ENCODE results near the gene EPAS1. TPM values are rescaled to one million over a fixed set of nuclear protein-coding genes. Genes with fewer than 3 reads are reported as not detected.

EPAS1 gene
- total RNA-seq, 1 experiment from 2014 or later, result 8.5 TPM

DNA sequence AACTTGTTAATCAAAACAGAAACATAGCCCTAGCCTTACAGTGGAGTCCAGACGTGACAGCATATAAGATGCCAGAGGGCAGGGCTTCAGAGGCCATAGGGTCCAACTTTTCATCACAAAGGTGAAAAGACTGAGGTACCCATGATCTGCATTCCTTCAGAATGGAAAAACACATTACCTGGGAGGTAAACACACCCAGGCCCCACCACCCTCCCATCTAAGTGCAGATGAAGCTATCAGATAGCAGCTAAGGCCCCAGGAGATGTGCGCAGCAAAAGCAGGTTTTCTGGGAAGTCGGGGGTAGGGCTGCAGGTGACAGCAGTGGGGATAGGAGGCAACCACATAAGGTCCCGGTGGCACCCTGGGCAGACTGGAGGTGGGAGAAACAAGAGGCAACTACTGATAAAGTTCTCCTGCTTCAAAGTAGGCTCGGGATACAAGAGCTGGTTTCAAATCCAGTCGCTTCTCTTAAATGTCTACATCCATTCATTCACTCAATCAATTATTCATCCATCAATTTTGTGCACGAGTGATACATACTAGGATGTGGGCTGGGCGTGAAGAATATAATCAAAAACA is 107.1 kb downstream of the EPAS1 start:
- POLR2A ChIA-PET, result no interaction called here
- CTCF ChIA-PET, result no interaction called here
- Mint-ChIP-seq H3K4me1 (peaks cover 2% of the 10 kb centered on the region; the same call in 1 of the 2 replicates), H3K36me3 (no peaks in the 10 kb centered on the region), H3K27ac (no peak overlapping the region), H3K4me3 (no peak overlapping the region), H3K27me3 (ENCODE audit: low read depth) (no peaks in the 10 kb centered on the region), H3K9me3 (no peaks in the 10 kb centered on the region)
- ATAC-seq (no peak), DNase-seq (ENCODE audit: low spot score) (no peak)
- TF ChIP-seq ERG (CRISPR knock-in tag; IDR thresholded peaks at IDR 0.05), result no peak
- no peak for TF ChIP-seq ATF3 (CRISPR knock-in tag; conservative IDR thresholded peaks at IDR 0.05)

DNA sequence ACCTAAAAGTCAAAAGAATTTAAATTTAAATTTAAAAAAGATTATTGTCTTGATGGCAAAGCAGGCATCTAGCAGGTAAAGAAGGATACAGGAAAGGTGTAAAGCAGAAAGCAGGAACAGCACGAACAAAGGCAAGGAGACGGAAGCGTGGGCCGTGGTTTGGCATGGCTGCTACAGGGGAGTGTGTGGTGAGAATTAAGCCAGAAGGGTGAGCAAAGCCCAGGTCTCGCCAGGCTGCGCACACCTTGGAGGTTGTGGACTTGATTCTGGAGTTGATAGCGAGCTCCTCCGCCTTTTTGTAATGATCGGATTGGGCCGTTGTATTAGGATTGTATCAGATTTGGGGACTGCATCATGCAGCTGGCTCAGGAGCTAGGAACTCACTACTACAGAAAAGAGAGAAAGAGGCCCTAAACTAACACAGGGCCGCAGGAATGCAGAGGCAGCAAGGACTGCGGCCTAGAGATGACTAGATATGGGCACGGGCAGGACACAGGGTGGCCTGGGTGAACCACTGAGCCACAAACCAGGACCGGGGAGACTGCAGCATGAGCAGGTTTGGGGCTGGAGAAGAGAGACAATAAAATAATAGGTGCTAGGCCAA is 110.7 kb downstream of the EPAS1 start:
- DNase-seq (ENCODE audit: low spot score) (no peak), ATAC-seq (no peak)
- TF ChIP-seq GRHL2 (CRISPR knock-in tag; IDR thresholded peaks at IDR 0.05; ENCODE audit: insufficient replicate concordance, severe bottlenecking), result no peak
- no peak for TF ChIP-seq ZNF138 (CRISPR knock-in tag; conservative IDR thresholded peaks at IDR 0.05)
- TF ChIP-seq ZNF263 (CRISPR knock-in tag; IDR thresholded peaks at IDR 0.05; ENCODE audit: low read depth), result no peak
- no peak for TF ChIP-seq E2F5 (CRISPR knock-in tag; IDR thresholded peaks at IDR 0.05)
- TF ChIP-seq, protein P1, sequence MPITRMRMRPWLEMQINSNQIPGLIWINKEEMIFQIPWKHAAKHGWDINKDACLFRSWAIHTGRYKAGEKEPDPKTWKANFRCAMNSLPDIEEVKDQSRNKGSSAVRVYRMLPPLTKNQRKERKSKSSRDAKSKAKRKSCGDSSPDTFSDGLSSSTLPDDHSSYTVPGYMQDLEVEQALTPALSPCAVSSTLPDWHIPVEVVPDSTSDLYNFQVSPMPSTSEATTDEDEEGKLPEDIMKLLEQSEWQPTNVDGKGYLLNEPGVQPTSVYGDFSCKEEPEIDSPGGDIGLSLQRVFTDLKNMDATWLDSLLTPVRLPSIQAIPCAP (CRISPR knock-in tag; IDR thresholded peaks at IDR 0.05), result no peak
- TF ChIP-seq FOXP4 (CRISPR knock-in tag; IDR thresholded peaks at IDR 0.05), result no peak
- TF ChIP-seq ZNF425 (CRISPR knock-in tag; conservative IDR thresholded peaks at IDR 0.05), result no peak
- no peak for TF ChIP-seq ZNF317 (CRISPR knock-in tag; IDR thresholded peaks at IDR 0.05; ENCODE audit: borderline replicate concordance, low read depth)
- TF ChIP-seq OVOL2 (CRISPR knock-in tag; IDR thresholded peaks at IDR 0.05; ENCODE audit: borderline replicate concordance), result no peak
- no peak for TF ChIP-seq SMAD3 (CRISPR knock-in tag; IDR thresholded peaks at IDR 0.05; ENCODE audit: borderline replicate concordance)
- TF ChIP-seq, protein P2, sequence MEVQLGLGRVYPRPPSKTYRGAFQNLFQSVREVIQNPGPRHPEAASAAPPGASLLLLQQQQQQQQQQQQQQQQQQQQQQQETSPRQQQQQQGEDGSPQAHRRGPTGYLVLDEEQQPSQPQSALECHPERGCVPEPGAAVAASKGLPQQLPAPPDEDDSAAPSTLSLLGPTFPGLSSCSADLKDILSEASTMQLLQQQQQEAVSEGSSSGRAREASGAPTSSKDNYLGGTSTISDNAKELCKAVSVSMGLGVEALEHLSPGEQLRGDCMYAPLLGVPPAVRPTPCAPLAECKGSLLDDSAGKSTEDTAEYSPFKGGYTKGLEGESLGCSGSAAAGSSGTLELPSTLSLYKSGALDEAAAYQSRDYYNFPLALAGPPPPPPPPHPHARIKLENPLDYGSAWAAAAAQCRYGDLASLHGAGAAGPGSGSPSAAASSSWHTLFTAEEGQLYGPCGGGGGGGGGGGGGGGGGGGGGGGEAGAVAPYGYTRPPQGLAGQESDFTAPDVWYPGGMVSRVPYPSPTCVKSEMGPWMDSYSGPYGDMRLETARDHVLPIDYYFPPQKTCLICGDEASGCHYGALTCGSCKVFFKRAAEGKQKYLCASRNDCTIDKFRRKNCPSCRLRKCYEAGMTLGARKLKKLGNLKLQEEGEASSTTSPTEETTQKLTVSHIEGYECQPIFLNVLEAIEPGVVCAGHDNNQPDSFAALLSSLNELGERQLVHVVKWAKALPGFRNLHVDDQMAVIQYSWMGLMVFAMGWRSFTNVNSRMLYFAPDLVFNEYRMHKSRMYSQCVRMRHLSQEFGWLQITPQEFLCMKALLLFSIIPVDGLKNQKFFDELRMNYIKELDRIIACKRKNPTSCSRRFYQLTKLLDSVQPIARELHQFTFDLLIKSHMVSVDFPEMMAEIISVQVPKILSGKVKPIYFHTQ (CRISPR knock-in tag; IDR thresholded peaks at IDR 0.05), result no peak
- TF ChIP-seq SP1 (CRISPR knock-in tag; conservative IDR thresholded peaks at IDR 0.05), result no peak
- Mint-ChIP-seq H3K9me3 (no peaks in the 10 kb centered on the region), H3K27me3 (ENCODE audit: low read depth) (no peaks in the 10 kb centered on the region), H3K4me1 (peaks cover 2% of the 10 kb centered on the region; the same call in 1 of the 2 replicates), H3K36me3 (no peaks in the 10 kb centered on the region), H3K27ac (no peak overlapping the region), H3K4me3 (no peak overlapping the region)
- ChIA-PET POLR2A (no interaction called here), CTCF (no interaction called here)

Data from WTC11 (cell line).